ENCODE data around the gene CFAP58. TPM values are rescaled to one million over a fixed set of nuclear protein-coding genes. Genes with fewer than 3 reads are reported as not detected.

Gene CFAP58
- total and polyA plus RNA-seq, 2 donors (not counting 1 experiment from before 2014, with no cell fraction given): not detected

GRCh38 chr10:104450954-104451353, 97.3 kb downstream of the CFAP58 start:
- no peaks in the 10 kb centered on the region for H3K9me3 ChIP-seq (ENCODE audit: control extremely low read depth in 1 of 3, control insufficient read depth in 2 of 3, insufficient read depth in 1 of 3, low read length in 2 of 3)
- 82% methylated on average over 3 of the region's 5 CpGs for WGBS (ENCODE audit: insufficient coverage)
- ATAC-seq (ENCODE audit: low read depth) (no peak), DNase-seq (no peak)
- ChIA-PET CTCF (no interaction called here), POLR2A (no interaction called here)
- intact Hi-C loops (cut with micrococcal nuclease): no loop called here
- no peak overlapping the region for H3K27ac ChIP-seq (ENCODE audit: low read length in 2 of 2)
- H3K27ac Mint-ChIP-seq: no peak overlapping the region
- H3K4me1 ChIP-seq (ENCODE audit: control insufficient read depth in 2 of 2, insufficient read depth in 2 of 2, low read length in 2 of 2): no peaks in the 10 kb centered on the region
- H3K4me3 ChIP-seq (ENCODE audit: control extremely low read depth in 1 of 5, extremely low read depth in 1 of 5, insufficient read depth in 1 of 5, low read depth in 2 of 5, low read length in 4 of 5): no peak overlapping the region
- no peak overlapping the region for H3K4me2 ChIP-seq (replicated peaks; ENCODE audit: low read depth, low read length, poor library complexity, severe bottlenecking)
- no peak overlapping the region for H3K9ac ChIP-seq (ENCODE audit: low read length)
- no peaks in the 10 kb centered on the region for H3K79me2 ChIP-seq (ENCODE audit: control insufficient read depth, insufficient read depth, low read length)
- TF ChIP-seq CTCF (IDR thresholded peaks at IDR 0.05): no peak
- TF ChIP-seq EZH2 (IDR thresholded peaks at IDR 0.05; ENCODE audit: borderline replicate concordance, insufficient read depth, low read depth, low read length, poor library complexity, severe bottlenecking): no peak
- H3K4me3 Mint-ChIP-seq: no peak overlapping the region
- peaks cover 26% of the 10 kb centered on the region for H3K27me3 Mint-ChIP-seq
- no peaks in the 10 kb centered on the region for H3K9me3 Mint-ChIP-seq (ENCODE audit: insufficient read depth)
- H3K36me3 ChIP-seq (replicated peaks in 1 of 2; ENCODE audit: control extremely low read depth in 1 of 2, control insufficient read depth in 1 of 2, extremely low read depth in 1 of 2, insufficient read depth in 2 of 2, low read length in 1 of 2): no peaks in the 10 kb centered on the region
- H3K27me3 ChIP-seq (replicated peaks in 1 of 4; ENCODE audit: control extremely low read depth in 1 of 4, control insufficient read depth in 3 of 4, insufficient read depth in 4 of 4, low read length in 3 of 4): peaks cover 0 to 7% (median 2%) of the 10 kb centered on the region in 4 experiments
- H4K20me1 ChIP-seq (ENCODE audit: control insufficient read depth, insufficient read depth, low read length, poor library complexity, severe bottlenecking): no peaks in the 10 kb centered on the region
- H2AFZ ChIP-seq (ENCODE audit: insufficient read depth, low read depth, low read length, poor library complexity, severe bottlenecking): no peak overlapping the region
- no peaks in the 10 kb centered on the region for H3K4me1 Mint-ChIP-seq

- Mint-ChIP-seq H3K9me3 (ENCODE audit: insufficient read depth) (no peaks in the 10 kb centered on the region), H3K4me1 (no peaks in the 10 kb centered on the region), H3K27ac (no peak overlapping the region), H3K4me3 (no peak overlapping the region), H3K27me3 (peaks cover 21% of the 10 kb centered on the region)
- no peaks in the 10 kb centered on the region for H3K79me2 ChIP-seq (ENCODE audit: control insufficient read depth, insufficient read depth, low read length)
- H2AFZ ChIP-seq (ENCODE audit: insufficient read depth, low read depth, low read length, poor library complexity, severe bottlenecking): no peak overlapping the region
- TF ChIP-seq CTCF (IDR thresholded peaks at IDR 0.05) (no peak), EZH2 (IDR thresholded peaks at IDR 0.05; ENCODE audit: borderline replicate concordance, insufficient read depth, low read depth, low read length, poor library complexity, severe bottlenecking) (no peak)
- no peaks in the 10 kb centered on the region for H3K36me3 ChIP-seq (replicated peaks in 1 of 2; ENCODE audit: control extremely low read depth in 1 of 2, control insufficient read depth in 1 of 2, extremely low read depth in 1 of 2, insufficient read depth in 2 of 2, low read length in 1 of 2)
- H3K4me2 ChIP-seq (replicated peaks; ENCODE audit: low read depth, low read length, poor library complexity, severe bottlenecking): no peak overlapping the region
- H3K27ac ChIP-seq (ENCODE audit: low read length in 2 of 2): no peak overlapping the region
- ChIA-PET CTCF (no interaction called here), POLR2A (no interaction called here)
- ATAC-seq (ENCODE audit: low read depth) (no peak), DNase-seq (no peak)
- 100% methylated on average over 2 of the region's 3 CpGs for WGBS (ENCODE audit: insufficient coverage)
- no peak overlapping the region for H3K4me3 ChIP-seq (ENCODE audit: control extremely low read depth in 1 of 5, extremely low read depth in 1 of 5, insufficient read depth in 1 of 5, low read depth in 2 of 5, low read length in 4 of 5)
- no peak overlapping the region for H3K9ac ChIP-seq (ENCODE audit: low read length)
- H3K4me1 ChIP-seq (ENCODE audit: control insufficient read depth in 2 of 2, insufficient read depth in 2 of 2, low read length in 2 of 2): no peaks in the 10 kb centered on the region
- H3K27me3 ChIP-seq (replicated peaks in 1 of 4; ENCODE audit: control extremely low read depth in 1 of 4, control insufficient read depth in 3 of 4, insufficient read depth in 4 of 4, low read length in 3 of 4): peaks cover 0 to 7% (median 2%) of the 10 kb centered on the region in 4 experiments
- no peaks in the 10 kb centered on the region for H4K20me1 ChIP-seq (ENCODE audit: control insufficient read depth, insufficient read depth, low read length, poor library complexity, severe bottlenecking)
- H3K9me3 ChIP-seq (ENCODE audit: control extremely low read depth in 1 of 3, control insufficient read depth in 2 of 3, insufficient read depth in 1 of 3, low read length in 2 of 3): no peaks in the 10 kb centered on the region
- intact Hi-C loops (cut with micrococcal nuclease): no loop called here
These were observed 99.3 kb downstream of the CFAP58 start for GRCh38 chr10:104452977-104453376.

All from B cell (primary cell).